Muscle layer of duodenum (tissue), 2 donors: ENCODE data around the gene CDC14A.
"Not testable (repeated sequence)": the region's sequence is repeated elsewhere in the genome, so short reads cannot be mapped to it uniquely, and the experiment has no call there.

Experiments
- H3K27ac ChIP-seq: one replicate; pipeline ENCODE4 v1.7.0; 2013; ENCODE audit warnings: mild to moderate bottlenecking, low read length
- H3K27me3 ChIP-seq: one replicate; pipeline ENCODE4 v1.7.0; 2013; ENCODE audit warnings: low read depth, mild to moderate bottlenecking, control low read depth, low read length
- H3K36me3 ChIP-seq, 2 donors: one replicate each; pipeline ENCODE4 v1.7.0; 2013; ENCODE audit warnings: low read length in 2 of 2, control low read depth in 1 of 2, mild to moderate bottlenecking in 1 of 2; ENCODE audit not compliant: insufficient read depth in 2 of 2, control insufficient read depth in 1 of 2
- H3K4me1 ChIP-seq, 2 donors: one replicate each; pipeline ENCODE4 v1.7.0; 2013; ENCODE audit warnings: low read length in 2 of 2, mild to moderate bottlenecking in 2 of 2, control low read depth in 1 of 2, moderate library complexity in 1 of 2; ENCODE audit not compliant: insufficient read depth in 2 of 2, control insufficient read depth in 1 of 2
- H3K4me3 ChIP-seq, 2 donors: one replicate each; pipeline ENCODE4 v1.7.0; 2013; ENCODE audit warnings: low read length in 2 of 2, low read depth in 1 of 2, mild to moderate bottlenecking in 1 of 2
- H3K9me3 ChIP-seq, 2 donors: one replicate each; pipeline ENCODE4 v1.7.0; 2013; ENCODE audit warnings: low read length in 2 of 2, control low read depth in 1 of 2, mild to moderate bottlenecking in 1 of 2; ENCODE audit not compliant: control insufficient read depth in 1 of 2
- donor health status: healthy.

CDC14A gene

DNA sequence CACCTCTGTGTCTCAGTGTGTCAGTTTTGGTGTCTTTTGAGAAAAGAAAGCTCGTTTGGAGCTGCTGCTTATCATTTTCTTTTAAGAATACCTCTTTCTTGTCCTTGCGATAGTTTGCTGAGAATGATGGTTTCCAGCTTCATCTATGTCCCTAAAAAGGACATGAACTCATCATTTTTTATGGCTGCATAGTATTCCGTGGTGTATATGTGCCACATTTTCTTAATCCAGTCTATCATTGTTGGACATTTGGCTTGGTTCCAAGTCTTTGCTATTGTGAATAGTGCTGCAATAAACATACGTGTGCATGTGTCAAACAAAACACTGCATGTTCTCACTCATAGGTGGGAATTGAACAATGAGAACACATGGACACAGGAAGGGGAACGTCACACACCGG lies 12.6 kb upstream of the CDC14A start:
- H3K27ac ChIP-seq, H3K4me3 ChIP-seq, H3K4me1 ChIP-seq: not testable (repeated sequence)

GRCh38 chr1:100340494-100340893 lies 11.8 kb upstream of the CDC14A start:
- Histone ChIP-seq H3K27me3 (no peaks in the 10 kb centered on the region), H3K27ac (no peak overlapping the region), H3K4me1 (peaks cover 0 to 5% of the 10 kb centered on the region in 2 donors), H3K4me3 (no peak overlapping the region), H3K36me3 (no peaks in the 10 kb centered on the region), H3K9me3 (no peaks in the 10 kb centered on the region)

More for the DNA sequence above, 12.6 kb upstream of the CDC14A start:
- H3K36me3 ChIP-seq, H3K9me3 ChIP-seq, H3K27me3 ChIP-seq: not testable (repeated sequence)

DNA sequence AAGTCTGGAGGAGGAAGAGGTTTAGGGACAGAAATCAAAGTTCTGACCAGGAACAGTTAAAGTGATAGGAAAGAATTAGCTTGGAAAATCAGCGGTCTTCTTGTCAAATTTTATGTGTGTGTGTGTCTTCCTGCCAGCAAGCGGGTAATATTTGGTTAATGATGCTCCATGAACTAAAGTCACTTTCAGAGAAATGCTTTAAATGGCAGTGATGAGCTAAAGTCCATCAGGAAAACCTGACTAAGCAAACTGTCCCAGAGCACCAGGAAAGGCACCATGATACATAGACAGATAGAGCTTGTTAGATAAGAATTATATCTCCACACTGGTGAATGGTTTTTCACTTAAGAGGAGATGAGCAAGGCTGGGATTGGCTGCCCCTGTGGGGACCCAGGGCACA lies 10.0 kb upstream of the CDC14A start:
- H3K27ac ChIP-seq = no peak overlapping the region
- H3K36me3 ChIP-seq = no peaks in the 10 kb centered on the region
- H3K4me1 ChIP-seq = peaks cover 0 to 5% of the 10 kb centered on the region in 2 donors
- no peaks in the 10 kb centered on the region for H3K27me3 ChIP-seq
- H3K4me3 ChIP-seq = no peak overlapping the region
- no peaks in the 10 kb centered on the region for H3K9me3 ChIP-seq

GRCh38 chr1:100343897-100344296 lies 8.4 kb upstream of the CDC14A start:
- no peaks in the 10 kb centered on the region for H3K27me3 ChIP-seq
- no peak overlapping the region for H3K4me3 ChIP-seq
- H3K27ac ChIP-seq = no peak overlapping the region
- peaks cover 0 to 5% of the 10 kb centered on the region in 2 donors for H3K4me1 ChIP-seq
- no peaks in the 10 kb centered on the region for H3K36me3 ChIP-seq
- H3K9me3 ChIP-seq = no peaks in the 10 kb centered on the region

DNA sequence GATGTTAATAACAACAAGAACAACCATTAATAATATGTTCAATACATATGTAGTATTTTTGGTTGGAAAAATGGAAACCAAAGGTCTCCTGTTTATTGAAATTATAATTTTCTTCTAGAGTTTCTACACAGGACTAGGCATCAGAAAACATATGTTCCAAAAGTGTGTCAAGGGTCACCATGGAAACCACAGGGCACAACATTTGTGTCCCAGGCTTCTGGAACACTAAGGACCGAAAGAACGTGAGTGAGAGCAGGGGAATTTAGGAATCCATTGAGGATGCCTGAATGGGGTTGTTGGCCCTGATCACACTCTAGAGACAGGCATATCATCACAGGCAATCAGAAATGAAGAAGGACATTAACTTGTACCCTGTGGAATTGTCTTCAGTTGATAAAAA lies 7.5 kb upstream of the CDC14A start:
- Histone ChIP-seq H3K36me3 (no peaks in the 10 kb centered on the region), H3K27me3 (no peaks in the 10 kb centered on the region), H3K9me3 (no peaks in the 10 kb centered on the region), H3K27ac (no peak overlapping the region), H3K4me3 (no peak overlapping the region), H3K4me1 (peaks cover 0 to 5% of the 10 kb centered on the region in 2 donors)

- Histone ChIP-seq H3K4me1 (peaks cover 5 to 6% of the 10 kb centered on the region in 2 donors), H3K27me3 (no peaks in the 10 kb centered on the region), H3K9me3 (no peaks in the 10 kb centered on the region), H3K27ac (no peak overlapping the region), H3K4me3 (no peak overlapping the region), H3K36me3 (no peaks in the 10 kb centered on the region)
Measured at GRCh38 chr1:100346387-100346786, 5.9 kb upstream of the CDC14A start.

DNA sequence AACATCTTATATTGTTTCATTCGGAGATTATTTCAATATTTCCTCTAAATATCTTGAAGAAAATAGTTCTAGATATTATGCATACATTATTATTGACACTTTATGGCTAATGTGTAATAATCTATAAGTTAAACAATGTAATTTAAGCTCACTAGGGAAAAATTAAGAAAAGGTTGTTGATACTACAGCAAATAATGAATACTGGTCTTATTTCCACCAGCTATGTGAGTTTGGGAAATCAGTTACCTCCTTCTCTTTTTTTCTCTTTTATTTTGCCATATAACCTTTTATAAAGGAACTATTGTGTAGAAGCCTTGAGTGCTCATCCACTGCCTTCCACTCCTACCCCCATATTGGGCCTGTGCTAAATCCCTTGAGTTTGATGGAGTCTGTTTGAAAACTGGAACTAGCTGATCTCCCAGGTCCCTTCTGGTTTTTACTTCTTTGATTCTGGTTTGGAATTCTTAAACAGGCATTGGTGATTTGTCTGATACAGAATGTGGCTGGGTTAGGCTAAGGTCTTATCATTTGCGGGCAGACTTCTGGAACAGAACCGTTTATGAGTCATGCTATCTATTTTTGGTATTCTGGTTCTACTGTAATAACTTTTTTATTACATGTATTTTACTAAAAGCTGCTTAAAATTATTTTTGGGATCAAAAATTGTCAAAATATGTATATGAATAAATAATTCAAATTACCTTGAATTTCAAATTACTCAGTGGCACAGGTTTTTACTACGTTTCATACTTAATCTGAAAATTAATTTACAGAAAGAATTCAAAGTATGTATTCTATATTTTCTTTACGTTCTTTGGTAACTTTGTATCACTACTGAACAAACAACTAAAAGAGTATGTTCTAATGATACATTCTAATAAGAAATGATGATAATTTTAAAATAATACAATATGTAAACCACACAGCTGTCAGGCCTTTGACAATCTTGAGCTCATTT lies 5.0 kb upstream of the CDC14A start:
- no peak overlapping the region for H3K27ac ChIP-seq
- no peaks in the 10 kb centered on the region for H3K36me3 ChIP-seq
- no peaks in the 10 kb centered on the region for H3K9me3 ChIP-seq
- no peaks in the 10 kb centered on the region for H3K27me3 ChIP-seq
- no peak overlapping the region for H3K4me3 ChIP-seq
- H3K4me1 ChIP-seq = peaks cover 5 to 6% of the 10 kb centered on the region in 2 donors

- H3K27ac ChIP-seq = no peak overlapping the region
Measured at GRCh38 chr1:100348549-100349144, 3.7 kb upstream of the CDC14A start.

GRCh38 chr1:100349246-100349645 lies 3.1 kb upstream of the CDC14A start:
- peak overlapping the region in 1 of 2 donors; percentile 21 for H3K4me3 ChIP-seq

More at GRCh38 chr1:100348549-100349144, 3.7 kb upstream of the CDC14A start:
- Histone ChIP-seq H3K4me3 (no peak overlapping the region), H3K36me3 (no peaks in the 10 kb centered on the region), H3K27me3 (no peaks in the 10 kb centered on the region), H3K9me3 (no peaks in the 10 kb centered on the region), H3K4me1 (peaks cover 5 to 10% of the 10 kb centered on the region in 2 donors)

GRCh38 chr1:100350787-100351094 lies 1.6 kb upstream of the CDC14A start:
- Histone ChIP-seq H3K36me3 (no peaks in the 10 kb centered on the region), H3K4me1 (peaks cover 8 to 29% of the 10 kb centered on the region in 2 donors), H3K9me3 (no peaks in the 10 kb centered on the region), H3K27me3 (no peaks in the 10 kb centered on the region), H3K4me3 (peak overlapping the region; percentile 86 to 98), H3K27ac (peak overlapping the region; percentile 93)

More at GRCh38 chr1:100349246-100349645, 3.1 kb upstream of the CDC14A start:
- H3K27me3 ChIP-seq = no peaks in the 10 kb centered on the region
- peaks cover 6 to 16% of the 10 kb centered on the region in 2 donors for H3K4me1 ChIP-seq
- H3K36me3 ChIP-seq = no peaks in the 10 kb centered on the region
- H3K9me3 ChIP-seq = no peaks in the 10 kb centered on the region
- no peak overlapping the region for H3K27ac ChIP-seq

GRCh38 chr1:100351095-100351887 lies 1.0 kb upstream of the CDC14A start:
- Histone ChIP-seq H3K27ac (peak overlapping the region; percentile 93), H3K4me1 (peaks cover 8 to 29% of the 10 kb centered on the region in 2 donors), H3K9me3 (no peaks in the 10 kb centered on the region), H3K27me3 (no peaks in the 10 kb centered on the region), H3K36me3 (no peaks in the 10 kb centered on the region), H3K4me3 (peak overlapping the region; percentile 86 to 98)
